HL-60 (cell line): ENCODE results near the gene IHH.

Source experiments
- CTCF ChIP-seq: IDR thresholded peaks from one replicate; pipeline ENCODE4 v1.5.1; 2011; ENCODE audit warnings: low read length, control low read depth, inconsistent platforms; ENCODE audit not compliant: insufficient read depth
- POLR2AphosphoS5 ChIP-seq: IDR thresholded peaks from 2 replicates; pipeline ENCODE4 v1.6.1; 2012; ENCODE audit warnings: low read depth
- SPI1 ChIP-seq: IDR thresholded peaks from 2 replicates; pipeline ENCODE4 v1.6.1; 2012; ENCODE audit warnings: low read depth, mild to moderate bottlenecking, borderline replicate concordance

- TF ChIP-seq POLR2AphosphoS5 (no peak), CTCF (no peak), SPI1 (no peak)
Measured at GRCh38 chr2:219062081-219062480, 1.4 kb upstream of the IHH start.
